ENCODE measurements around the gene PRAMEF12.

The PRAMEF12 gene

GRCh38 chr1:12748778-12749355 lies 24.7 kb upstream of the PRAMEF12 start:
- no peaks in the 10 kb centered on the region for H3K4me1 ChIP-seq (ENCODE audit: control insufficient read depth, insufficient read depth, low read length, poor library complexity, severe bottlenecking)
- peaks cover 12% of the 10 kb centered on the region for H3K9me3 ChIP-seq (ENCODE audit: control insufficient read depth, low read length)
- H3K4me3 ChIP-seq (ENCODE audit: insufficient read depth, low read depth, low read length, poor library complexity, severe bottlenecking), result no peak overlapping the region
- H3K36me3 ChIP-seq (ENCODE audit: control insufficient read depth, insufficient read depth, low read length), result no peaks in the 10 kb centered on the region
- DNase-seq, result no peak
- H3K27ac ChIP-seq (ENCODE audit: insufficient read depth, low read length, poor library complexity, severe bottlenecking), result no peak overlapping the region
- H3K27me3 ChIP-seq (replicated peaks; ENCODE audit: control insufficient read depth, insufficient read depth, low read length, poor library complexity, severe bottlenecking), result no peaks in the 10 kb centered on the region

- DNase-seq, result no peak
- Histone ChIP-seq H3K4me3 (ENCODE audit: insufficient read depth, low read depth, low read length, poor library complexity, severe bottlenecking) (no peak overlapping the region), H3K27me3 (replicated peaks; ENCODE audit: control insufficient read depth, insufficient read depth, low read length, poor library complexity, severe bottlenecking) (no peaks in the 10 kb centered on the region), H3K27ac (ENCODE audit: insufficient read depth, low read length, poor library complexity, severe bottlenecking) (no peak overlapping the region), H3K36me3 (ENCODE audit: control insufficient read depth, insufficient read depth, low read length) (no peaks in the 10 kb centered on the region), H3K9me3 (ENCODE audit: control insufficient read depth, low read length) (no peaks in the 10 kb centered on the region), H3K4me1 (ENCODE audit: control insufficient read depth, insufficient read depth, low read length, poor library complexity, severe bottlenecking) (no peaks in the 10 kb centered on the region)
These were observed 18.8 kb upstream of the PRAMEF12 start for GRCh38 chr1:12754738-12755137.

GRCh38 chr1:12756273-12756672 lies 17.3 kb upstream of the PRAMEF12 start:
- no peaks in the 10 kb centered on the region for H3K36me3 ChIP-seq (ENCODE audit: control insufficient read depth, insufficient read depth, low read length)
- no peak overlapping the region for H3K4me3 ChIP-seq (ENCODE audit: insufficient read depth, low read depth, low read length, poor library complexity, severe bottlenecking)
- H3K27ac ChIP-seq (ENCODE audit: insufficient read depth, low read length, poor library complexity, severe bottlenecking), result no peak overlapping the region
- DNase-seq, result no peak
- H3K4me1 ChIP-seq (ENCODE audit: control insufficient read depth, insufficient read depth, low read length, poor library complexity, severe bottlenecking), result no peaks in the 10 kb centered on the region
- no peaks in the 10 kb centered on the region for H3K9me3 ChIP-seq (ENCODE audit: control insufficient read depth, low read length)
- no peaks in the 10 kb centered on the region for H3K27me3 ChIP-seq (replicated peaks; ENCODE audit: control insufficient read depth, insufficient read depth, low read length, poor library complexity, severe bottlenecking)

- Histone ChIP-seq H3K4me3 (ENCODE audit: insufficient read depth, low read depth, low read length, poor library complexity, severe bottlenecking) (no peak overlapping the region), H3K27ac (ENCODE audit: insufficient read depth, low read length, poor library complexity, severe bottlenecking) (no peak overlapping the region), H3K36me3 (ENCODE audit: control insufficient read depth, insufficient read depth, low read length) (no peaks in the 10 kb centered on the region), H3K4me1 (ENCODE audit: control insufficient read depth, insufficient read depth, low read length, poor library complexity, severe bottlenecking) (no peaks in the 10 kb centered on the region), H3K9me3 (ENCODE audit: control insufficient read depth, low read length) (no peaks in the 10 kb centered on the region), H3K27me3 (replicated peaks; ENCODE audit: control insufficient read depth, insufficient read depth, low read length, poor library complexity, severe bottlenecking) (no peaks in the 10 kb centered on the region)
- DNase-seq, result no peak
These were observed 16.6 kb upstream of the PRAMEF12 start for GRCh38 chr1:12756768-12757413.

- no peak overlapping the region for H3K27ac ChIP-seq (ENCODE audit: insufficient read depth, low read length, poor library complexity, severe bottlenecking)
- no peaks in the 10 kb centered on the region for H3K4me1 ChIP-seq (ENCODE audit: control insufficient read depth, insufficient read depth, low read length, poor library complexity, severe bottlenecking)
- no peaks in the 10 kb centered on the region for H3K9me3 ChIP-seq (ENCODE audit: control insufficient read depth, low read length)
- no peak for DNase-seq
- H3K36me3 ChIP-seq (ENCODE audit: control insufficient read depth, insufficient read depth, low read length), result no peaks in the 10 kb centered on the region
- H3K27me3 ChIP-seq (replicated peaks; ENCODE audit: control insufficient read depth, insufficient read depth, low read length, poor library complexity, severe bottlenecking), result no peaks in the 10 kb centered on the region
- H3K4me3 ChIP-seq (ENCODE audit: insufficient read depth, low read depth, low read length, poor library complexity, severe bottlenecking), result no peak overlapping the region
These were observed 15.7 kb upstream of the PRAMEF12 start for GRCh38 chr1:12757836-12758235.

- no peaks in the 10 kb centered on the region for H3K36me3 ChIP-seq (ENCODE audit: control insufficient read depth, insufficient read depth, low read length)
- no peaks in the 10 kb centered on the region for H3K9me3 ChIP-seq (ENCODE audit: control insufficient read depth, low read length)
- H3K27ac ChIP-seq (ENCODE audit: insufficient read depth, low read length, poor library complexity, severe bottlenecking), result no peak overlapping the region
- no peak overlapping the region for H3K4me3 ChIP-seq (ENCODE audit: insufficient read depth, low read depth, low read length, poor library complexity, severe bottlenecking)
- H3K4me1 ChIP-seq (ENCODE audit: control insufficient read depth, insufficient read depth, low read length, poor library complexity, severe bottlenecking), result no peaks in the 10 kb centered on the region
- no peaks in the 10 kb centered on the region for H3K27me3 ChIP-seq (replicated peaks; ENCODE audit: control insufficient read depth, insufficient read depth, low read length, poor library complexity, severe bottlenecking)
- no peak for DNase-seq
These were observed 13.2 kb upstream of the PRAMEF12 start for GRCh38 chr1:12760256-12760795.

- Histone ChIP-seq H3K36me3 (ENCODE audit: control insufficient read depth, insufficient read depth, low read length) (no peaks in the 10 kb centered on the region), H3K4me3 (ENCODE audit: insufficient read depth, low read depth, low read length, poor library complexity, severe bottlenecking) (no peak overlapping the region), H3K4me1 (ENCODE audit: control insufficient read depth, insufficient read depth, low read length, poor library complexity, severe bottlenecking) (no peaks in the 10 kb centered on the region), H3K27me3 (replicated peaks; ENCODE audit: control insufficient read depth, insufficient read depth, low read length, poor library complexity, severe bottlenecking) (no peaks in the 10 kb centered on the region), H3K9me3 (ENCODE audit: control insufficient read depth, low read length) (no peaks in the 10 kb centered on the region), H3K27ac (ENCODE audit: insufficient read depth, low read length, poor library complexity, severe bottlenecking) (no peak overlapping the region)
- DNase-seq, result no peak
These were observed 11.8 kb upstream of the PRAMEF12 start for GRCh38 chr1:12761781-12762180.

GRCh38 chr1:12762766-12763165 lies 10.8 kb upstream of the PRAMEF12 start:
- DNase-seq, result no peak
- Histone ChIP-seq H3K27ac (ENCODE audit: insufficient read depth, low read length, poor library complexity, severe bottlenecking) (no peak overlapping the region), H3K27me3 (replicated peaks; ENCODE audit: control insufficient read depth, insufficient read depth, low read length, poor library complexity, severe bottlenecking) (no peaks in the 10 kb centered on the region), H3K4me3 (ENCODE audit: insufficient read depth, low read depth, low read length, poor library complexity, severe bottlenecking) (no peak overlapping the region), H3K9me3 (ENCODE audit: control insufficient read depth, low read length) (no peaks in the 10 kb centered on the region), H3K36me3 (ENCODE audit: control insufficient read depth, insufficient read depth, low read length) (no peaks in the 10 kb centered on the region), H3K4me1 (ENCODE audit: control insufficient read depth, insufficient read depth, low read length, poor library complexity, severe bottlenecking) (no peaks in the 10 kb centered on the region)

GRCh38 chr1:12763479-12763878 lies 10.1 kb upstream of the PRAMEF12 start:
- no peaks in the 10 kb centered on the region for H3K4me1 ChIP-seq (ENCODE audit: control insufficient read depth, insufficient read depth, low read length, poor library complexity, severe bottlenecking)
- H3K4me3 ChIP-seq (ENCODE audit: insufficient read depth, low read depth, low read length, poor library complexity, severe bottlenecking), result no peak overlapping the region
- H3K36me3 ChIP-seq (ENCODE audit: control insufficient read depth, insufficient read depth, low read length), result no peaks in the 10 kb centered on the region
- no peak for DNase-seq
- no peaks in the 10 kb centered on the region for H3K27me3 ChIP-seq (replicated peaks; ENCODE audit: control insufficient read depth, insufficient read depth, low read length, poor library complexity, severe bottlenecking)
- no peak overlapping the region for H3K27ac ChIP-seq (ENCODE audit: insufficient read depth, low read length, poor library complexity, severe bottlenecking)
- no peaks in the 10 kb centered on the region for H3K9me3 ChIP-seq (ENCODE audit: control insufficient read depth, low read length)

- Histone ChIP-seq H3K4me1 (ENCODE audit: control insufficient read depth, insufficient read depth, low read length, poor library complexity, severe bottlenecking) (no peaks in the 10 kb centered on the region), H3K9me3 (ENCODE audit: control insufficient read depth, low read length) (no peaks in the 10 kb centered on the region), H3K27ac (ENCODE audit: insufficient read depth, low read length, poor library complexity, severe bottlenecking) (no peak overlapping the region), H3K4me3 (ENCODE audit: insufficient read depth, low read depth, low read length, poor library complexity, severe bottlenecking) (no peak overlapping the region), H3K27me3 (replicated peaks; ENCODE audit: control insufficient read depth, insufficient read depth, low read length, poor library complexity, severe bottlenecking) (no peaks in the 10 kb centered on the region), H3K36me3 (ENCODE audit: control insufficient read depth, insufficient read depth, low read length) (no peaks in the 10 kb centered on the region)
- DNase-seq, result no peak
These were observed 9.5 kb upstream of the PRAMEF12 start for GRCh38 chr1:12764016-12764415.

Data from effector memory CD4-positive, alpha-beta T cell (primary cell).